DMS114 treated with DMSO at 0.1 percent for 48 hours (cell line): ENCODE measurements around the gene FOXF2.
A peak's percentile ranks its signal among the peaks of the same experiment; 100 is the strongest.

ENCODE experiments used
- DNase-seq: peaks from one replicate; lab custom pipeline; 2025; ENCODE audit not compliant: unreplicated experiment; lab: John Stamatoyannopoulos, UW

Gene FOXF2

DNA sequence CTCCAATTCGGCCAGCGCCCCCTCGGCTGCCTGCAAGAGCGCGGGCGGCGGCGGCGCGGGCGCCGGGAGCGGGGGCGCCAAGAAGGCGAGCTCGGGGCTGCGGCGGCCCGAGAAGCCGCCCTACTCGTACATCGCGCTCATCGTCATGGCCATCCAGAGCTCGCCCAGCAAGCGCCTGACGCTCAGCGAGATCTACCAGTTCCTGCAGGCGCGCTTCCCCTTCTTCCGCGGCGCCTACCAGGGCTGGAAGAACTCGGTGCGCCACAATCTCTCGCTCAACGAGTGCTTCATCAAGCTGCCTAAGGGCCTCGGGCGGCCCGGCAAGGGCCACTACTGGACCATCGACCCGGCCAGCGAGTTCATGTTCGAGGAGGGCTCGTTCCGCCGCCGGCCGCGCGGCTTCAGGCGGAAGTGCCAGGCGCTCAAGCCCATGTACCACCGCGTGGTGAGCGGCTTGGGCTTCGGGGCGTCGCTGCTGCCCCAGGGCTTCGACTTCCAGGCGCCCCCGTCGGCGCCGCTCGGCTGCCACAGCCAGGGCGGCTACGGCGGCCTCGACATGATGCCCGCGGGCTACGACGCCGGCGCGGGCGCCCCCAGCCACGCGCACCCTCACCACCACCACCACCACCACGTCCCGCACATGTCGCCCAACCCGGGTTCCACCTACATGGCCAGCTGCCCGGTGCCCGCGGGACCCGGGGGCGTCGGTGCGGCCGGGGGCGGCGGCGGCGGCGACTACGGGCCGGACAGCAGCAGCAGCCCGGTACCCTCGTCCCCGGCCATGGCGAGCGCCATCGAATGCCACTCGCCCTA, 963 bp downstream of the FOXF2 start:
- DNase-seq: no peak

DNA sequence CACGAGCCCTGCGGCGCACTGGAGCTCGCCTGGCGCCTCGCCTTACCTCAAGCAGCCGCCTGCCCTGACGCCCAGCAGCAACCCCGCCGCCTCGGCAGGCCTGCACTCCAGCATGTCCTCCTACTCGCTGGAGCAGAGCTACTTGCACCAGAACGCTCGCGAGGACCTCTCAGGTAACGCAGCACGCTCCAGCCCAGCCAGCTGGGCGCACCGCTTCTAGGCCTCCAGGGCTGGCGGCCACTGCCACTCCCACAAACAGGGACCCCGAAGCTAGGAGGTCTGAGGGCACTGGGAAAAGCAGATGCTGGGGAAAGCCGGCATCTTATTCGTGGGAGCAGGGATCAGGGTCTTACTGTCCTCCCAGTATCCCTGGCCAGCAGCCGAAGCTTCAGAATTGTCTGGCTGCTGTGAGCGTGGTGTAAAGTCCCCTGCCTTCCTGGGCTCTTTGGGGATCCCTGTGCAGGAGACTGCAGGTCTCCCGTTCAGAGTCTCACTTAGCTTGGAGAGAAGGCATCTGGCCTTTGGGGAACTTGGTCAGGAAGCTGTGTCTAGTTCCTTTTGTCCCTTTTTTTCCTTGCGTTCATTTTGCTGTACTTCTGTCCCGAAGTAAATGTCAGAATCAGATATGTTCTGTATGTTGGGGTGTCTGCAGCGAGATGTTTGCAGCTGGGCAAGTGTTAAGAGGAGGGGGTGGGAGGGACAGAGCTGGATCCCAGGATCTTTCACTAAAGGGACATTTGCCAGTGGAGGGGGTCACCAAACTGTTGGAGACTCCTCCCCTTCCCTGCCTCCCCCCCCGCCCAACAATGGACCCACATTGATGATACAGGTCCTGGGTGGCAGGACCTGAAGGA, 1.8 kb downstream of the FOXF2 start:
- DNase-seq: no peak

DNA sequence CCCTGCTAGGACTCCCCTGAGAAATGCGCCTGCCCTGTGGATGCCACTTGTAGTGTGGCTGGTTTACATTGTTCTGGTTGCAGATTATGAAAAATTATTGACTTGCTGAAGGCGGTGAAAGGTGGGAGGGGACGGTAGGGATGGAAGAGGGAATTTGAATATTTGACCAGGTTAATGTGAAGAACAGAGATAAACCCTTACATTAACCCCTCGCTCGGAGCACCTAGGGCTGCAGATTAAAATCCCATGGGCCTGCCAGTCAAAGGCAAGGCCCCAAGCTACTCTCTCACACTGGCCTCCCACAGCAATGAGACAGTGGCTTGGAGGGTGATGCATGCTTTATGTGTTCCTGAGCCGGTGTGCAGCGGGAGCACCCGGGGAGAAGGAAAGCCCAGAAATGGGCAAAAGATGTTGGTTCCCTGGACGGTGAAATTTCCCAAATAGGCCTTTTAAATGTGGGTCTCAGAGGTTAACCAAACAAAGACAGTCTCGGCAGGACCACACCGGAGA, 2.5 kb downstream of the FOXF2 start:
- DNase-seq: no peak

DNA sequence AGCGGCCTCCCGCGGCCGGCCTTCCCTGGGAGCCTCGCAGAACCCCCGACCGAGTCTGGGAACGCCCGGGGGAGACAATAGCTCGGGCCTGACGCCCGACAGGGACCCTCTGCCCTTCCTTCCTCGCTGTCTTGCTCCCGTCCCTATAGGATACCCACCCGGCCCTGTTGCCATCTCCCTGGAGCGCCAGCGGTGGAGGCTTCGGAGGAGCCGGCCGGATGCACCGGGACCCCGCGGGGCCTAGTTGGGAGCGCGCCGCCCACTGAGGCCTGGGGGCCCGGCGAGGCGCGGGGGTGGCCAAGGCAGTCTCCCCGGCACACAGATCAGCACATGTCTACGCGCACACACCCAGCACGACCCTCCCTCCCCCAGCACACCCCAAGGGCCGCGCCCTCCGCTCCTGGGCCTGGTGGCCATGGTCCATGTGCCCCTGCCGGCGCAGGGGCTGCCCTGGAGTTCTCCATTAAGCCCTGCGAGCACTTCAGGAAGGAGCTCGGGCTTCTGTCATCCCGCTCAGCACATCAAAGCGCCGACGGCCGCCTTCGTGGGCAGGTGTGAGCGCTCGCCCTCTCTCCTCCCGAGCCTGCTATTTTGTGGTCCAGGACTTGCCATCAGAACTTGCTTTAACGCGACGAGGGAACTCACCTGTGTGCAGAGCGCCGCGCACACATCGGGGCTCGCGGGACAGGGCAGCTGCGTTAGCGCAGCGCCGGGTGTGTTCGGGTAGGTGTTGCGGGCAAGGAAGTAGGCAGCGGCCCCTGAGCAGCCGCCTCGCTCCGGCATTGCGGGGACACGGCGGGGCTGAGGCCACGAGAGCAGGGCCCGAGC, 3.7 kb downstream of the FOXF2 start:
- no peak for DNase-seq

DNA sequence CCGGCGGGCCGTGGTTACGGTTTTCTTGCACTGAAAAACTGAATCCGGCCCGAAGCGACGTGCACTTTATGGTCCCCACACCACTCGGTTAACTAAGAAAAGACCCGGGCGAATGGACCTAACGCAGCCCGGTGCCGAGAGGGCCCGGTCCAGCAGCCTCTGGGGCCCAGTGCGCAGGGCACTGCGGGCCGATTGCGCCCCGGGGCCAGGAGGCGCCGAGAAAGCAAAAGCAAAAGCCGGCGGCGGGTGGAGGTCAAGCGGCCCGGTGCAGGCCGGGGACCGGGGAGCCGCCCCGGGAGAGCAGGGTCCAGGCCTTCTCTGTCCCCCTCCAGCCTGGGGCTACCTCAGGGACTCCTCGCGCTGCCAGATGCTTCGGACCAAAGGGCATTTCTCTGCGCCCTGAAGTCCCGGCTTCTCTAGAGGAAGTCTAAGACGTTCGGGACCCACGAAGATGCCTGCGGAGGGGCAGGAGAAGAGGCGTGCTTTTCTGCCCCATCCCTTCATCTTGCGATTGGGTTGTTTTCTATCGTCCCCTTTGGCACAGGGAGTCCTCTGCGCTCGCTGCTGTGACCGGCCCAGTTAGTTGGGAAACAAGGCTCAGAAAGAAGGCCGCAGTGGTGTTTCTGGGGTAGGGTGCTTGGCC, 4.4 kb downstream of the FOXF2 start:
- DNase-seq: no peak

DNA sequence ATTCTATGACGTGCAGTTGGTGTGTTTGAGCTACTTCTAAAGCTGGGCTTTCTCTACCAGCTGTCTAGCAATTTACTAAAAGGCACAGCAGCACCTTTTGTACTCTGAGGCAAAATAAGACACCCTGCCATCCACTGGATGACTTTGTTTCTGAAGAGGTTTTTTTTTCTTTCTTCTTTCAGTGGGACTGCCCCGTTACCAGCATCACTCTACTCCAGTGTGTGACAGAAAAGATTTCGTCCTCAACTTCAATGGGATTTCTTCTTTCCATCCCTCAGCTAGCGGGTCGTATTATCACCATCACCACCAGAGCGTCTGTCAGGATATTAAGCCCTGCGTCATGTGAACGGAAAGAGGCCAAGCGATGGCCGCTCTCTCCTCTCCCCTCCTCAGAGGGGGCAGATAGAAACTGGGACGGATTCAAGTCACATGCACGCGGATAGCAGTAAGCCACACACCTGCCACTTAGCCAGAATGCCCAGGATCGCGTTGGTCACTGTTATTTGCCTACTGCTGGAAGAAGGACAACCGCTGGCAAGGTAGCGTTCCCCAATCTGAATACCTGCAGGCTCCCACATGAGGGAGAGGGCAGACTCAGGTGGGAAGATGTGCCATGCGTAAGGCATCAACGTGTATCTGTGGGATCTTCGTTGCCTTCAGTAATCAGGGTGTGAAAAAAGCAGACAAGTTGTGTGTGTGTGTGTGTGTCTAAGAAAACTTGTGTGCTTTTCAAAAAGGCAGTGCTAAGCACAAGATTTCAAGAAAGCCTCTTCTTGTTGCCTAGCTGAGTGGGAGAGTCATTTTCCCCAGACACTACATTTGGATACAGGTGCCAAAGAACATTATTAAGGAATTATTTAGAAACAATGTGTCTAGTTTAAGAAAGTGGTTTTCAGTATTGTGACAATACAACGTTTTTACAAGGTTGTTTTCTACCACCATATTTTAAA, 5.4 kb downstream of the FOXF2 start:
- DNase-seq: no peak

DNA sequence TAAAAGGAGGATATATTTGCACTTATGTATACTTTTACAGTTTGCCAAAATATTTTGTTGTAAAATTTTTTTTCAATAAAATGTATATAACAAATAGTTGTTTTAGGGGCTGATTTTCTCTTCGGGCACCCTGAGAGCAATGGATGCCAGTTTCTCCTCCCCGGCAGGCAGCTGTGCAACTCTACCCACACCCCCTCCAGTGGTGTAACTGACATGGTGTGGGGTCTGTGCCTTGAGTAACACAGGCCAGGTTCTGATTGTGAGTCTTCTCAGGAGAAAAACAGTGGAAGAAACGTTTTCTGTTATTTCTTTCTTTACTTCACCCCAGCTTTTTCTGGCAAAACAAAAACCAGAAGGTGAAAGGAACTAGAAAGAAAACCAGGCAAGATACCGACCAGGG, 6.1 kb downstream of the FOXF2 start:
- no peak for DNase-seq

DNA sequence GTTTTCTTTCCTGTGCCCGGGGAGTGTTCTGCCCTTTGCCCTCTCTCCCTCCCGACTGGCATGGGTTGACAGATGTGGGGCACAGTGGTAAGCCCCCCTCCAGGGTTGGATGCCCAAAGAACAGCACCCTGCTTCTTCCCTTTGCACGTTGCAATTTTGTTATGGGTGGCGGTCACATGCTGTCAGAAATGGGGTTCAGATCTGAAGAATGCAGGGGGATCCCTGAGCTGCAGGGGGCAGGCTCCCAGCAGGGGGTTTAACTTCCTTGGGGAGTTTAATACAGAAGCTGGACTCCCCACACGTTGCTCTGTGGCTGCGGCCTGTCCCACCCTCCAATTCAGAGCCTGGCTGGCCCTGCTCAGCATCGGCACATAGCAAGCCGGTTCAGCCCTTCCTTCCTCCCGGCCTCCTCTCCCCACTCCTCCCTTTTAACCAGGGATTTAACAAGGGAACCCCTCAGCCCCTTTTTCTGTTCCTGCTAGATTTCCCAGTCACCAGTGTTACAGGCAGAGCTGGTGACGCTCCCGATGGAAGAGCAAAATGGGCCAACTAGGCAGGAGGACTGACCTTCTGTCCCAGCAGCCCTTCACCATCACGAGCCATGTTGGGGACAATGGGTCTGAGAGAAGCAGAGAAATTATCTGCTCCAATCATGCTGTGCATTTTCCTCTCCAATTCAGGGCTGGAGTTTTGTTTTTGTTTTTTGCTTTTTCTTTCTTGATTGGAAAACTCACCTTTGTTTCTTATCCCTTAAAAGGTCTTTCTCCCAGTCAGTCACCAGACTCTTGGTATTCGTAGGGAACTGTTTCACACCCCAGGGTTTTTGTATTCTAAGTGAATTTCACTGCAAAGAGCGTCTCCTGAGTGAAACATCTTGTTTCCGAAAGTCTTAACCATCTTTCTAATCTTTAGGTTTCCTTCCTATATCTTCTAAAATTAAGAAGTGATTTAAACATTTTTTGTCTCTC, 6.8 kb downstream of the FOXF2 start:
- no peak for DNase-seq

DNA sequence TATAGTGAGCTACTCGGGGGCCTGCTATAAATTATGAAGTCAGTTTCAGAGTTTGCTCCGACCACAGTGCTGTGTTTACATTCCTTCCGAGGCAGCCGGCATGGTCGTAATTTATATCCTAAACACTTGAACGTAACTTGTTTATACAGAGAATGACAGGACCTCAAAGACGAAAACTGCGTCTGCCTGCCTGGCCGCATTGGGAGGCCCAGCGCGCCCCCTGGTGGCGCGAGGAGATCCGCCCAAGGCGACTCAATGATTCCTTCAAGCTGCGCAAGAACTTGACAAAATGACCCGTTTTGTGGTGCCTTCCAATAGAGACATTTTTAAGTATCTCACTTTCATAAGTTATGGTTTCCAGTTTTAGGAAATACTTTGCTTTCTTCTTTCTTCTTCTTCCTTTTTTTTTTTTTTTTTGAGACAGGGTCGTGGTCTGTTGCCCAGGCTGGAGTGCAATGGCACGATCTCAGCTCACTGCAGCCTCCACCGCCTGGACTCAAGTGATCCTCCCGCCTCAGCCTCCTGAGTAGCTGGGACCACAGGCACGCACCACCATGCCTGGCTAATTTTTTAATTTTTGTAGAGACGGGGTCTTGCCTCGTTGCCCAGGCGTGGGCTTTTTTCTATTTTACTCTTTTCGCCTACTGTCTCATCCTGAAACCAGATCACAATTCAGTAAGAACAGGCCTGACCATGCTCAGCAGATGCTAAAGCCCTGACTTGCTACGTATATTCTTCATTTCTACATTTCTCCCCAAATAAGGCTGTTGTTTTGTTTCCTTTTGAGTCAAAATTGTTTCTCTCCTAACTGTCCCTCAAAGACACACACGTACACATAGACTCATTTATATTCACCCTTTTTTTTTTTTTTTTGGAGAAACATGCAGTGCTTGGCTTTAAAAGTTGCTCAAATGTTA, 7.8 kb downstream of the FOXF2 start:
- peak; percentile 64 for DNase-seq

DNA sequence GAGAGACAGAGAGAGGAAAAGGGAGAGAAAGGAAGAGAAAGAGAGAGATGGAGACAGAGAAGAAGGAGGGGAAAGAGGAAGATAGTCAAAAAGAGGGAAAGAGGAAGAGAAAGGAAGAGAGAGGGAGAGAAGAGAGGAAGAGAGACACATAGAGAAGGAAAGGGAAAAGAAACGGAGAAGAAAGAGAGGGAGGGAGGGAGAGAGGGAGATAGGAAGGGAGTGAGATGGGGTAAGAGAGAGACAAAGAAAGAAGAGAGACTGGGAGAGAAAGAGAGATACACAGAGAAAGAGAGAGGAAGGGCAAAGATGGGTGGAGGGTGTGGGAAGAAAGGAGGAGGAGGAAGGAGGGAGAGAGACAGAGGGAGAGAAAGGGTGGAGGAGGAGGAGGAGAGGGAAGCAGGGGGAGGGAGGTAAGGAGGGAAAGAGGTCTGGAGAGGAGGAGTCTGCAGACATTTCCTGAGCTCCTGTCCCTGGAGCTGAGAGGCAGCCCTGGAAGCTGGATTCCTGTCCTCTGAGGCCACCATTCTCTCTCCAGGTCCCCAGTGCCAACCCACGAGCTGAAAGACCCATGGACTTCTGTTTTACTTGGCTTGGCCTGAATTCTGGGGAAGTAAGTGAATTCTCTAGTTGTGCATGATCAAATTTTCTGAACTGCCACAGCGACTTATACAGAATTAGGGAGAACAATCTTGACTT, 9.9 kb downstream of the FOXF2 start:
- no peak for DNase-seq

DNA sequence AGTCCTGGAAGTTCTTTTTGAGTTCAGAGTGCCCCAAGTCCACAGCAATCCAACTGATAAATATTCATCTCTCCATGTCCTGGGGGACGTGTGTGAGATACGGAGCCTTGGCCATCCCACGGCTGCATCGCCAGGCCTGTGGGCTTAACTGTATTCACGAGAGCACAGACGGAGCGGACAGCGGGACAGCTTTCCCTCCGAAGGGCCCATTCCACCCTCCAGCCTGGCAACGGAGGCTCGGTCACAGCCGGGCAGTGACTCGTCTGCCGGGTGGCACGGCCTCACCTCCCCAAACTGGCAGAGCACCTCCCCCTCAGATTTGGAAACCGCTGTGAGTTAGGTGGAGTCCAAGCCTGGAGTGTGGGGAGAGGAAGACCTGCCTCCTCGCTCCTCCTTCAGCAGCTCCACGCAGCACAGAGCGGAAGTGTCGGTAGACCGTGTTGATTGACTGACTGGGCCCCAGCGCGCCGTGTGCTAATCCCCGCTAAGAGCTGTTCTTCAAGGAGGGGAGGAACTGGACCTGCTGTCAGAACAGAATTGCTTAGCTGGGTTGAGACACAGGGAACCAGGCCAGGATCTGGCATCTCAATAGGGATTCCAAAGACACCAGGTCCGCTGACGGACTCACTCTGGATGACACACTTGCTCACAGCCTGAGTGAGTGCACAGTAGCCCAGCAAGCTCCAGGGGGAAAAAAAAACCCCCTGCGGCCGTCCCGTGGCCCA, 10.9 kb downstream of the FOXF2 start:
- DNase-seq: no peak

DNA sequence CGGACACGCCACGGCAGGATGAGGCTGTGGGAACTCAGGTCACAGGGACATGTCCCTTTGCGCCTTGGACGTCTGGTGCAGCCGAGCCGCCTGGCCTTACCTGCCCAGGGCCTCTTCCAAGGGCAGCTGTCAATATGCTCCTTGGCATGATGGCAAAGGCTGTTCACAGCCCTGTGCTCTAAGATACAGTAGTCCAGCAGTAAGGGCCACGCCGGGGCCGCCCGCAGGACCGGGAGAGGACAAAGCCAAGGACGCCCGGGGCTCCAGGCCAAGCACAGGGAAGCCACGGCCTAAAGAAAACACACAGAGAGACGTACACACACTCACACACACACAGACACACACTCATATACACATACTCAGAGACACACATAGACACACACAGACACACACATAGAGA, 13.0 kb downstream of the FOXF2 start:
- DNase-seq: no peak

DNA sequence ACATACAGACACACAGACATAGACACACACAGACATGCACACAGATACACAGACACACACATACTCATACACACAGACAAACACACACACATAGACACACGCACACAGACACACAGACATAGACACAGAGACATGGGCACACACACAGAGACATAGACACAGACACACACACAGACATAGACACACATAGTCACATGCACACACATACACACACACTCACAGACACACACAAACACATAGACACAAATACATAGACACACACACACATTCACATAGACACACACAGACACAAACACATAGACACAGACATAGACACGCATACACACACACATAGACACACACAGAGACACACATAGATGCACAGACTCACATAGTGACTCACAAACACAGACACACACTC, 13.5 kb downstream of the FOXF2 start:
- no peak for DNase-seq

DNA sequence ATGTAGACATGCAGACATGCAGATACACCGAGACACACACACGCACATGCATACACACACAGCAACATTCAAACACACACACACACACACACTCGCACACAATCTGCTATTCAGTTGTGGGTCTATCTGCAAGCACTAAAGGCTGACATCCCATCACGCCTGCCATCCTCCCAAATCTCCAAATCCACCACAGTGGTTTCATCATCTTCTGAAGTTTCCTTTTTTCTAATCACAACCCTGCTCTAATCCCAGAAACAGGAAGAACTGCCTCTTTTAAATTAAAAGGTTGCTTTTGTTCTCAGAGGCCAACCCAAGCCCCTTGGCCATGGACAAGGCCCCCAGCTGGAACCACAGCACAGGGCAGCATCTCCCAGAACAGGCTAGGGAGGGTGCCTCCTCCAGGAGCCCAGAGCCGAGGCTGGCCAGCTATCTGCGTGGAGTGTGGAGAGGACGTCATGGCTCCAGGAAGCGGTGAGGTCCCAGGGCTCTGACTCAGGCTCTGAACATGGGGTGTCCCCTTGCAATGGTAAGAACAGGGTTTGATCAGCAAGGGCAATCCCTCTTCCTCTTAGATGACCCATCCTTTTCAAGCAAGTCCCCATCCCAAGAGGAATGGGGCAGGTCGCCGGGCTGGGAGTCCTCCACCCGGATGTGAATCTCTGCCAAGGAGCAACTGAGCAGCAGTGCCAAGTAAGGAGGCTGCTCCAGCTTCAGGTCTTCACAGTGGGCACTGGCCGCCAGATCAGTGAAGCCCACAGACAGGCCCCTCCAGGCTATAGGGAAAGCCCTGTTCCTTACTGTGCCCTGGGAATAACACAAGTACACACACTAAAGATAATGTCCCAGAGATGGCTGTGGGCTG, 14.7 kb downstream of the FOXF2 start:
- DNase-seq: no peak

DNA sequence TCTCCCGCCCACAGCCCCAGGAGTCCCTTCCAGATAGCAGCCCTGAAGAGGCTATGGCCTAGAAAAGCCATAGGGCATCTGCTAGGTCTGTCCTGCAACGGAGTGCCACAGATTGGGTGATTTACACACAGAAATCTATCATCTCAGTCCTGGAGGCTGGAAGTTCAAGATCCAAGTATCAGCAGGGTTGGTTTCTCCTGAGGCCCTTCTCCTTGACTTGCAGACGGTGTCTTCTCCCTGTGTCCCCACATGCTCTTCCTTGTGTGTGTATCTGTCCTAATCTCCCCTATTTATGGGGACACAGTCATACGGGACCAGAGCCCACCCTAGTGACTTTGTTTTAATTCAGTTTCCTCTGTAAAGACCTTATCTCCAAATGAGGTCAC, 15.3 kb downstream of the FOXF2 start:
- DNase-seq: no peak
